ENCODE measurements around the gene REPS2.

Gene REPS2

GRCh38 chrX:17035111-17035510, 88.7 kb downstream of the REPS2 start:
- no peak for DNase-seq (ENCODE audit: low read depth in 2 of 2)

- DNase-seq (ENCODE audit: low read depth in 2 of 2), result no peak
Observed at GRCh38 chrX:17036171-17036961, 89.9 kb downstream of the REPS2 start.

DNA sequence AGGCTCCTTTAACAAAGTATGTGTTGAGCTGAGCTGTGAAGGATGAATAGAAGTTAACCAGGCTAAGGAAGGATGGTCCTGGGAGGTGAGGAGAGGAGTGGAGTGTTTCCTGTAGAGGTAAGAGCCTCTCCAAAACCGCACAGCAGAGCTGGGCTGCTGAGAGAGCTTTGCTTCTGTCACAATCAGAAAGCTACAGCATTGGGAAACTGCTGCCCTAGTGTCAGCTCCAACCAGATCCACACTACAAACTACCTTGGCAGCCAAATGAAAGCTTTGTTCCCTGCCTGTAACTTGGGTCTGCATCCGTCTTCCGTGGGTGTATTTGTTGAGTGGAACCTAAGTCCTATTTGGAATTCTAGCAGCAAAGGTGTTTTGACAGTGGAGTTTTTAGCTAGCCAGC, 91.8 kb downstream of the REPS2 start:
- no peak for DNase-seq (ENCODE audit: low read depth in 2 of 2)

GRCh38 chrX:17038681-17039161, 92.3 kb downstream of the REPS2 start:
- DNase-seq (ENCODE audit: low read depth in 2 of 2), result peak; percentile 74 to 76

GRCh38 chrX:17039826-17040225, 93.4 kb downstream of the REPS2 start:
- peak; percentile 48 to 49 for DNase-seq (ENCODE audit: low read depth in 2 of 2)

DNA sequence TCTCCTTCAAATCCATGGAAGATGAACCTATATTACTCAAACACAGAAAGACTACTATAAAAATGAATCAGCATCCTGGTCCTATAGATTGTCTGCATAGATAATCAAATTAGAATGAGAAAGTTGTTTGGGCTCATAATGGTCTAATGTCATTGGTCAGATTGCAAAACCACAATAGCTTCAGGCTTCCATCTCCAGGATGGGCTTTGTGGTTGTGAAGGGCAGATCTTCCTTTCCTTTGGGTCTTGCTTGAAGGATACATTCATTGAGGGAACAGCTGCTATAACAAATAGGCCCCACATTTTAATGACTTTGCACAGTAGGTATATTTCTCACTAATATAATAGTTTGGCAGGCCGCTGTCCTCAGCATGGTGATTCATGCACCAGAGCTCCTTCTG, 94.3 kb downstream of the REPS2 start:
- DNase-seq (ENCODE audit: low read depth in 2 of 2), result no peak

GRCh38 chrX:17042037-17042436, 95.6 kb downstream of the REPS2 start:
- no peak for DNase-seq (ENCODE audit: low read depth in 2 of 2)

DNA sequence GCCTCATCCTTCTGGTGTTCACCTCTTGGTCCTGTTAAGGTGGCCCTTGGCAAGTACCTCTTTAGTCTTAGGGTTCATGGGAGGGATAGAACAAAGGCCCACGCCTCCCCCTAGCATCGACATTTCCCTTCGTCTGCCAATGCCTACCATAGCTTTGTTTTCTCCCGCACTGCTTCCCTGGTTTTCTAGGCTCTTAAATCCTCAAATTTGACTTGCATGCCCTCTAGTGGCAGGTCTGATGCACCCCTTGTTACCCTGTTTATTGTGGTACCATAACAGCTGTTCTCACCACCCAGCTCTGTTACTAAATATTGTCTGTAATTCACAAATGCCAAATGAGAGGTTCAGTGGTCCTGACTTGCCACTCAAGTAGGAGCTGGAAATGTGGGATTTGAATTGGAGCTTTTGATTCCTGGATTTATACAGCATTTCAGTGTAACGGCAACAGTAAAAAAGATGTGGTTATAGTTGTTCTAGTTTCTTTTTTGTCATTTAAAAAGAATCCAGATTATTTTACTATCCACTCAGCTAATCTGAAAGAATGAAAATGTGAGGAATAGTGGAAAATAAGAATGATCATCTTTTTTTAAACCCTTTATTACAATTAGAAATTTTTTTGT, 100.1 kb downstream of the REPS2 start:
- no peak for DNase-seq (ENCODE audit: low read depth in 2 of 2)

DNA sequence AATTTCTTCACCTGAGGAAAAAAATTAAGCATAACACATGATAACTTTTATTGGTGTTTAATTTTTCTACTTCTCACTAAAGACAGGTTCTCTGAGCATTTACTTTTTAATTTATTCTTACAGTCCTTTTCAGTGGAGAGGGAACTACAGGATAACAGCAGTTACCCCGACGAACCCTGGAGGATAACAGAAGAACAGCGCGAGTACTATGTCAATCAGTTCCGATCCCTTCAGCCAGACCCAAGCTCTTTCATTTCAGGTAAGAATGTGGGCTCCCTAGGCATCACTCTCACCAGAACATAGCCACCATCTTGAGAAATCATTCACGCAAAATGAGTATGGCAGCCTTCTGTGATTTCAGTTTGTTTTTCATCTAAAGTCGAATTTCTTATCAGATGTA, 100.8 kb downstream of the REPS2 start:
- no peak for DNase-seq (ENCODE audit: low read depth in 2 of 2)

DNA sequence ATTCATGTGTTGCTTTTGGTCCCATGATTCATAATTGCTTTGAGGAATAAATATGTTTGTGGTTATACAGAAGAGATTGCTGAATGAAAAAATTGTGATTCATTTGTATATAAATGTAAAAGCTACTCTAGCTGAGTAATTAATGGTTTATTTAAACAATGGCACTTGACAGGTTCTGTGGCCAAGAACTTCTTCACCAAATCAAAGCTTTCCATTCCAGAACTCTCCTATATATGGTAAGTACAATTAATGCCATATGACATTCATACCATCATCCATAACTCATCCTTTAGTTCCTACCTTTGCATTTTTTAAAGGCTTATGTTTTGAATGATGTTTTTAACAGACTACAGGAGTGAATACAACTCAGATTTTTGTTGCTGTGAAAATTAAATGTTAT, 105.8 kb downstream of the REPS2 start:
- peak; percentile 44 to 47 for DNase-seq (ENCODE audit: low read depth in 2 of 2)

- DNase-seq (ENCODE audit: low read depth in 2 of 2), result no peak
Observed at GRCh38 chrX:17052793-17053192, 106.3 kb downstream of the REPS2 start.

DNA sequence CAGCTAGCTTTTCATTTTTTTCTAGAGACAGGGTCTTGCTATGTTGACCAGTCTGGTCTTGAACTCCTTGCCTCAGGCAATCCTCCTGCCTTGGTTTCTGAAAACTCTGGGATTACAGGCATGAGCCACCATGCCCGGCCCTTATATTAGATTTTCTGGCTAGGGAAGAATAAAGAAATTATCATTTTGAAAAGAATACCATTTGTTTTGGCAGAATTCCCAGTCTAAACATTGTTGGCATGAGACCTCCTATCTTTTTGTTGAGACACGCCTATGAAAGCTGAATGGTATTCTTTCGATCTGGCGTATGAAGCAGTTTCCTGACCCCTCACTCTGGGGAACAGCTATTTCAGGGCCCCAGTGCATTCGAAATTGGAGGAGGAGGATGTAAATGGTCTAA, 107.0 kb downstream of the REPS2 start:
- no peak for DNase-seq (ENCODE audit: low read depth in 2 of 2)

DNA sequence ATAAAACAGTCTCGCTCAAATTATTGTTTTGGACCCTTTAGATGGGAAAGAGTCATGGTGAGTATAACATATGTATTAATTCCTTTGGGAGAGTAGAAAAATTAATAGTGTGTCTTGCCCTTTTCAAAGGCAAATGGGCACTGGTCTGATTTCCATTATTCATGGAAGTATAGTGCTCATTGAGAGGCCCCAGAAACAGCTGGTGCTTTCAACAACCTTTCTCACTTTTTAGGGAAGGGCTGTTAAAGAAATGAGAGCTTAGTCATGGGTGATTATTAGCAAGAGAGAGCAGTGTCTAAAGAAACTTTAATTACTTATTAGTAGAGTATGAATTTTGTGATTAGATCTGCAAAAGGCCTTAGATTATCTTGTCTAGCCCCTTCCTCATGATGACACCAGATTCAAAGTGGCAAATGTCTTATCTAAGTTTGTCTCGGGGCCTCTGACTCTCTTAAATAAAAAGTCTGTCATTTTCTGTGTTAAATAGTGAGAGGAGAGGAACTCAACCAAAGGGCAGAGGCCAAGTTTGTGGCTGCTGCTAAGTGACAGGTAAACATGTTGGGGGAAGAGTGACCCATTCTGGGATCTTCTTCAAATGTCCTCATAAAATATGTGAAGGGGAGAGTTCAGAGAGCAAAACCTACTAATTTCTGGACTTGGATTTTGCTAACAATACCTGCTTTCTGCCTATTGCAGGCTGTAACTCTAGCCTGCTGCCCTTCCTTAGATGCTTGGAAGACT, 110.6 kb downstream of the REPS2 start:
- no peak for DNase-seq (ENCODE audit: low read depth in 2 of 2)

DNA sequence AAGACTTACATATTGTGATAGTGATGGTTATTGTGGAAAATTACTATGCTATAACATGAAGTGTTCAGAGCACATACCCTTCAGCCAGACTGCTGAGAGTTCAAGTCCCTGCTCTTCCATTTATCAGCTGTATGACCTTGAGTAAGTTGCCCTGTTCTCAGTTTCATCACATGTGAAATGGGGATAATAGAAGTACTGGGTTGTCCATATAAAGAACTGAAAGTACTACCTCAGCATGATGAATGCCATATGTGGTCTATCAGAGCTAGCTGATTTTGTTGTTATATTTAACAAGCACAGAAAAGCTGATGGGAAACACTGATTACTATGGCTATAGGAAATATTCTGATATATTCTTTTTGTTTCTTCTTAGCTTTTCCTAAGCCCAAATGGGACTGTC, 115.6 kb downstream of the REPS2 start:
- no peak for DNase-seq (ENCODE audit: low read depth in 2 of 2)

DNA sequence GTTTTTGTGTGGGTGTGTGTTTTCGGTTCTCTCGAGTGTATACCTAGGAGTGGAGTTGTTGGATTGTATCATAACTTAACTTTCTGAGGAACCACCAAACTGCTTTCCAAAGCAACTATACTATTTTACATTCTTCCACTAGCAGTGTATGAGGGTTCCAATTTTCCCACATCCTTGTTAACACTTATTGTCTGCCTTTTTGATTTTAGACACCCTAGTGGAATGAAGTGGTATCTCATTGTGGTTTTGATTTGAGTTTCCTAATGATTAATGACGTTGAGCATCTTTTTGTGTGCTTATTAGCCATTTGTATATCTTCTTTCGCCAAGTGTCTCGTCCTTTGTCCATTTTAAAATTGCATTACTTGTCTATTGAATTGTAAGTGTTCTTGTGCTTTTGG, 118.6 kb downstream of the REPS2 start:
- DNase-seq (ENCODE audit: low read depth in 2 of 2), result no peak

DNA sequence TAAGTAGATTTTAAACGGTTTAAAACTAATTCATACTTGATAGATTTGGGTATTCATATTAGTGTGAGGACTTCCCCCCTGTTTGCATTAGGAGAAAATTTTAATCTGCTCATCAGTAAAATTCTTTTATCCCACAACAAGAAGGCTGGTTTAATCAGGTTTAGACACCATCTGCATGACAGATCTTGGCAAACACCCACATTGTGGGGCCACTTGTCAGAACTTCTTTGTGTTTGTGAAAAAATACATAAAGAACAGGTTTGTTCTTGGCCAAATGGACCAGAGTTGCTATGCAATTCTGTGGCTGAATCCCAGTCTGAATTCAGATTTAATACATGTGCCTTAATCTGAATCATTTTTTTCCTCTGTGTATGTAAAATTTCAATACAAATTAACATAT, 121.1 kb downstream of the REPS2 start:
- no peak for DNase-seq (ENCODE audit: low read depth in 2 of 2)

- DNase-seq (ENCODE audit: low read depth in 2 of 2), result no peak
Observed at GRCh38 chrX:17072301-17072700, 125.8 kb downstream of the REPS2 start.

- no peak for DNase-seq (ENCODE audit: low read depth in 2 of 2)
Observed at GRCh38 chrX:17072721-17073230, 126.3 kb downstream of the REPS2 start.

GRCh38 chrX:17075004-17075403, 128.5 kb downstream of the REPS2 start:
- no peak for DNase-seq (ENCODE audit: low read depth in 2 of 2)

GRCh38 chrX:17077361-17077760, 130.9 kb downstream of the REPS2 start:
- DNase-seq (ENCODE audit: low read depth in 2 of 2), result peak; percentile 59 to 67

DNA sequence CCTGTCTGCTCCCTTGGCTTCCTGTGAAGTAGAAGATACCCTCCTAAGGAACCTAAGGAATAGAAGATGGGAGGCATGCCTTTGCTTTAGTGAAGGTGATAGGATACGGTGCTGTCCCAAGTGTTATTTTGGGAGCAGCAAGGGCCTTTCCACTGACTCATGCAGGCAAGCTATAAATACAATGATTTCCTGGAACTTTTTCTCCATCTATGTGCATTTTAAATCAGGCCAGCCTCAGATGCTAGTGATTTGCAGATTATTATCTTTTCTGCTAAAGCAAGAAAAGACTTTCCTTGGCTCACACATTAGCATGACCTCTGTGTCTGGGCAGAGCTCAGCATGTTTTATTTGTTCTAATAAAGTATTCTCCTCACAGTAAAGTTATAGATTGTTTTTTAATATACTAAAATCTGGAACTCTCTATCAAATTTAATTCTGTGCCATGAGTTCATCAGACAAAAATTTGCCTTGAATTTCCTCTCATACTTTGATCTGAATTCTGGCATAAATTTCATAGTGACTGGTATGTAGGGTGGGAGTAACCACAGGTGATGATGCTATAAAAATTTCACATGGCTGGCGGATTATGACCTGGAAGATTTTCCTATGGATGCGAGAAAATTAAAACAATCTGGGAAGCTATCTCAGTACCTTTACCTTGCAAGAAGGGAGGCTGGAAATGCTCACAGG, 131.7 kb downstream of the REPS2 start:
- DNase-seq (ENCODE audit: low read depth in 2 of 2), result peak; percentile 41 to 44

DNA sequence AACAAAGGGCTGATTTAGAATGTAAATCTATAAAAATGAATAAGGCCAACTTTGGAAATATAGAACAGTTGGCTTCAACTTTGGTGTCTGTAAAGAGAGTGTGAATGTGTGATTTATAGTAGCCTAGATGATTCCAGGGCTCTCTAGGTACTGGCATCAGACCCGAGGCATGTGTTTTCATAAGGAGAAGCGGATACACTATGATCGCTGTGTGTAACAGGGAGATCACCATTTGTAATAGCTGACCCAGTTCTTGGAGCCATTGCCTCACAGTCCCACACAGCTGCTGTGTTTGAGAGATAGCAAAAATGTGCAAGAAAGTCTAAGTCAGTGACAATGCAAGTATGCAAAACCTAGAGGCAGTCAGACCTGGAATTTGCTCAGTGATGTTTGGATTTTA, 135.1 kb downstream of the REPS2 start:
- DNase-seq (ENCODE audit: low read depth in 2 of 2), result no peak

Data from fibroblast of skin of left biceps (primary cell).